Measurements from ENCODE around the gene UBL4A.
A peak's percentile ranks its signal among the peaks of the same experiment; 100 is the strongest.
"Not testable (repeated sequence)": the region's sequence is repeated elsewhere in the genome, so short reads cannot be mapped to it uniquely, and the experiment has no call there.

Gene UBL4A

DNA sequence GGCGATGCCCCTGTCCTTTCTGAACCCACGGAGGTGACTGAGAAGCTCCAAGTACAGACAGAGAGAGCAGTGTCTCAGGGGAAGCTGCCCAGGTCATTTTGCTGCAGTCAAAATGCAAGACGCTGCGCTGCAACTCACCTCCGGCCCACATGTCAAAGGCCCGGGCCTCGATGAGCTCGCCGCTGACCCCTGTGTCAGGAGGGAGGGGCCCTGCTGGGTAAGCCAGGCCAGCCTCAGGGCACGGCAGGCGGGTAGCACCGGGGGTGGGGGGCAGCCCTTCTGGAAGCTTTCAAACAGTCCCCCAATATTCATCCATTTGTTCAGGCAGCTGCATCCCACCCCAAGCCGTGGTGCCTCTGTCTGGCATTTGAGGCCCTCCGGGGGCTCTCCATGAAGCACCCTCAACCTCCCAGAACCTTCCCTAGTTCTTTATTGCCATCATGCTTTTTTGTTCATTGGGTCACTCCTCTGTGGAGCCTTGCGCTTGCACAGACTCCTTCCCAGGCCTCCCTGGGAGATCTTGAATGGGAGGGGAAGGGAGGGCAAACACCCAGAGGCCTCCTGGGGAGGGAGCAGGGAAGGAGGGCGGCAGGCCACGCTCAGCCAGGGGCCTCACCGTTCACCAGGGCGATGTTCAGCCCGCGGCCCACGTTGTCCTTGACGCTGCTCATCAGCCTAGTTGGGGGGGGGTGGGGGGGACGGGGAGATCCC lies 21.4 kb upstream of the UBL4A start:
- DNase-seq = no peak

DNA sequence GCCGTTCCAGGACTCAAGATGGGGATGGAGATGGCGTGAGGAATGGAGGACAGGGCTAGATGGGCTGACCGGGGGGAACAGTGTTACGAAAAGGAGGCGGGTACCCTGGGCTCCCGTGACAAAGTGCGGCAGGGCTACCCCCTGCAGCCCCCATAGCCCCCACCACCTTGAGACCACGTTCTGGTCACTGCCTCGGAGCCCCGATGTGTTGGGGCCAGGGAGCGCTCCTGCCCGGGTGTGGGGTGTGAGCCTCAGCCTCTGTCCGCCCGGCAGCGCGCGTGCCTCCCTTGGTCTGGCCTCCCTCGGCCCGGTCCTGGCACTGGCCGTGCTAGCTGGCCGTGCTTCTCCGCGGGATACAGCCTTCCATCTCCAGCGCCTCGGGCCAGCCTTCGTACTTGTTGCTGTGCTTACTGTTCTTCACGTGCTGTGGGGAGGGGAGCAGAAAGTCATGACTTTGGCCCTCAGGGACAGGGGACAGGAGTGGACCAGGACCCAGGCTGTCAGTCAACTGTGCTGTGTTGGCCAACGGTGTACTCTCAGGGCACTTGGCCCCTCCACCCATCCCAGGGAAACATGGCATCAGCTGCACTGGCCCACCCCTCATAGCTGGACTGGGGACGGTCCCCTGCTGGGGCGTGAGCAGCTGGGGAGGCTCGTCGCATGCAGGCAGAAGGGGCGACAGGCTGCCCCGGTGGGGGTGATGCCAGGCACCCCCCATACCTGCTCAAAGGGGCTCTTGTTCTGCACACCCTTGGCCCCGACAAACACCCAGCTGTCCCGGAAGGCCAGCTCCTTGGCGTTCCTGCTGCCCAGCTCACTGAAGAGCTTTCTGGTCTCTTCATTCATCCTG lies 20.3 kb upstream of the UBL4A start:
- no peak for DNase-seq

- DNase-seq = no peak
These were observed 19.3 kb upstream of the UBL4A start for GRCh38 chrX:154505734-154506133.

DNA sequence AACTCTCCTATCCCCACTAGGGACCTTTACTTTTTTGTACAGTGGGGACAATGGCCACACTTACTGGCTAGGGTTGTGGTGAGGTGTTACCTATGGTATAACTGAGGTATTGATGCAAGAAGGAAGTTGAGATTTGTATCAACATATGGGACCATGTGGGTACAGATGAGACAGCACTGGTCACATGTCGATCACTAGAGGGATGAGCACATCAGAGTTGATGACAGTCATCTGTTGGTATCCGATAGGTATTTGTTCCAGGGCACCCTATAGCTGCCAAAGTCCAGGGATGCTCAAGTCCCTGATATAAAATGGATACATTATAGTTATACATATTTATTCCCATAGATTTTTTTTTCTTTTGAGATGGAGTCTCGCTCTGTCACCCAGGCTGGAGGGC lies 16.6 kb upstream of the UBL4A start:
- no peak for DNase-seq

DNA sequence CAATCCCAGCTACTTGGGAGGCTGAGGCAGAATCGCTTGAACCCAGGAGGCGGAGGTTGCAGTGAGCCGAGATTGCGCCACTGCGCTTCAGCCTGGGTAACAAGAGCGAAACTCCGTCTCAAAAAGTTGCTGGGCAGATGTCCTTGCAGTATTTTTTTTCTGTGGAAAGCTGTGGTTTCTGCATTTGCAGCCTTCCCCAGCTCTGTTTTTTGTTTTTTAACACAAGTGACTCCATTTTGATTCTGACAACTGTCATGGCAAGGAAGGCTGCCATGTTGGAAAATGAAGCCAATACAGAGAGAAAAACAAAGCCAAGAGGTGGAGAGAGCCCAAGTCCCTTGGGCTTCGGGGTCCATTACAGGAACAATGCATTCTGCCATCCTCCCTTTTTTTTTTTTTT lies 15.7 kb upstream of the UBL4A start:
- DNase-seq = no peak

- DNase-seq = not testable (repeated sequence)
These were observed 15.0 kb upstream of the UBL4A start for GRCh38 chrX:154501423-154501822.

DNA sequence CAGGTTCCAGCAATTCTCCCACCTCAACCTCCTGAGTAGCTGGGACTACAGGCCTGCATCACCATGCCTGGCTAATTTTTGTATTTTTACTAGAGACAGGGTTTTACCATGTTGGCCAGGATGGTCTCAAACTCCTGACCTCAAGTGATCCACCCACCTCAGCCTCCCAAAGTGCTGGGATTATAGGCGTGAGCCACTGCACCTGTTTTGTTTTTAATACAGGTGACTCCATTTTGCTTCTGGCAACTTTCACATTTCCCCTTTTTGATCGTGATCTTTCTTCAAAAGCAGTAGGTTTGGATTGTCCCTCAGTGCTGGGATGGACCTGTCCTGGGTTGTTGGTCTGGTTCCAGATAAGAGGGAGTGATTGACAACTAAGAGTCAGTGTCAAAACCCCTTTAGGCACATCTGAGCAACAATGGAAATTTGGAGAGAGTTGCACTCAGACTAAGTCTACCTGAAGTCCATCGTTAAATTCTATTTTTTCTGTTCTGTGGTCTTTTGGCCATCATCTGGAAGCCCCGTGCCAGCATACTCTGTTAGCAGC lies 10.2 kb upstream of the UBL4A start:
- not testable (repeated sequence) for DNase-seq

DNA sequence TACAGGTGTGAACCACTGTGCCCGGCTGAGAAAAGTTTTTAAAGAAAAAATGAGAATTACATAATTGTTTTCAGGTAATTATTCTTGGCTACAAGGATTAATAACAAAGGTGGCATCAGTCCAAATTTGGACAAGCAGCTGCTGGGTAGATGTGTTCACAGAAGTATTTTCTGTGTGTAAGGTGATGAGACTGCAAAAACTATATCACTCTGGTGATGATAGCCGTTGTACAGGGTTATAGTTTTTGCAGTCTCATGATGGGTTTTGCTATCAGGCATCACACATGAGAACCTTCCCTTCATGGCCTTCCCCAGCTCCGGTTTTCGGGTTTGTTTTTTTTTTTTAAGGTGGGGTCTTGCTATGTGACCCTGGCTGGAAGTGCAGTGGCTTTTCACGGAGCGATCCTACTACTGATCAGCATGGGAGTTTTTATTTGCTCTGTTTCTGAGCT lies 9.1 kb upstream of the UBL4A start:
- no peak for DNase-seq

DNA sequence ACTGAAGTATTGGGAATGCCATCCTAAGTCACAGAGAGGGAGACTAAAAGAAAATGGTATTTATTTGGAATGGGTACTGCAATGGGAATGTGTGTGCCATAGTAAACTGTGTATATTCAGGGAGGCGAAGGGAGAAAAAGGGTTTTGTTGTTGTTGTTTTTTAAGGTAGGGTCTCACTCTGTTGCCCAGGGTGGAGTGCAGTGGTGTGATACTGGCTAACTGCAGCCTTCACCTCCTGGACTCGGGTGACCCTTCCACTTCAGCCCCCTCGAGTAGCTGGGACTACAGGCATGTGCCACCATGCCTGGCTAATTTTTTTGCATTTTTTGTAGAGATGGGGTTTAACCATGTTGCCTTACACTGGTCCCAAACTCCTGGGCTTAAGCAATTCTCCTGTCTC lies 8.3 kb upstream of the UBL4A start:
- no peak for DNase-seq

GRCh38 chrX:154490414-154491083 lies 4.1 kb upstream of the UBL4A start, which contains the start of gene SLC10A3:
TSS of gene SLC10A3 (minus strand) at chrX:154490629. CDS start at chrX:154488940, 1,689 bp downstream.
- DNase-seq = peak; percentile 86 to 91

DNA sequence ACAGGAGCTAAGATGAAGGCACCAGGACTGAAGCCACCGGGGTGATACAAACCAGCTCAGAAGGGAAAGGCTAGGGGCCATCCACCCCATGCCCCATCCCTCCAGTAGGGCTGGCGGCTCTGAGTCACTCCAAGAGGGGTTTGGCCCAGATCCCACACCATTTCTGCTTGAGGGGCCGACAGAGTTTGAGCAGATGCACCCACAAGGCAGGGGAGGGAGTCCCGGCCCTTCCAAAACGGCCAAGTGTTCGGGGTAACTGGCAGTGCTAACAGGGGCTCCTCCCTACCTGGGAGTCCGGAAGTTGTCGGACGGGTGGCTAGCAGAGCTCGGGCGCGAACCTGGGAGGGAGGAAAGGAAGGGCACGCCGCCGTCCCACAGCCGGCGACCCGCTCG lies 3.6 kb upstream of the UBL4A start:
- no peak for DNase-seq

- no peak for DNase-seq
These were observed 2.8 kb upstream of the UBL4A start for GRCh38 chrX:154489182-154489581.

DNA sequence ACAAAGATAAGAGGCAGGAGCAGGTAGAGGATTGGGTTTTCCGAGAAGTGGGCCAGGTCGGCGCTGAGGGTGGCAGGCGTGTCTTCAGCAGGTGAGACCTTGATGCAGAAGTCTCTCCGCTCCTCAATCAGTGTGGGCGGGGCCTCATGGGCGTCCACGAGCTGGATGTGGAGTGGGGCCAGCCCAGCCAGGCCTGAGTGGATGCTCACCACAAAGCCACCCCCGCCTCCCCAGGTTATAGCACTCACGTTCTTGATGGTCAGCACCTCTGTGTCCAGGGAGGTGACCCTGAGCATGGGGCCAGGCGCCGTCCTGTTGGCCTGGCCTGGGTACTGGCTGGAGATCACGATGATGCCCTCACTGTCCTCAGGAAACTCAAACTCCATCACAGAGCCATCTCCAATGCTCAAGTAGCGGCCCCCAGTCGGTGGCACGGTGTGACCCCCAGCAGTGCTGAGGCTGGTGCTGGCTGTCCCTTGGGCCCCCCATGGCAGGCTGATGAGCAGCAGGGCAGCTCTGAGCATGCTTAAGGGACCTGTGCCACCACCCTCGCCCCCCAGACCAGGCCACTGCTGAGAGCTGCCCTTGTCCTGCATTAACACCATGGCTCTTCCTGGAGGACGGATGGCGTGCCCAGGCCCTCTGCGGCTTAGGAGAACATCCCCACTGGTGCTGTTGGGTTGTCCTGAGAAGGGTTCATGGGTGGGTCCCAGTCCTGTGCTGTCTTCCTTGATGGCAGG lies 2.1 kb upstream of the UBL4A start:
- no peak for DNase-seq

- no peak for DNase-seq
These were observed 1.3 kb upstream of the UBL4A start for GRCh38 chrX:154487518-154488290.

DNA sequence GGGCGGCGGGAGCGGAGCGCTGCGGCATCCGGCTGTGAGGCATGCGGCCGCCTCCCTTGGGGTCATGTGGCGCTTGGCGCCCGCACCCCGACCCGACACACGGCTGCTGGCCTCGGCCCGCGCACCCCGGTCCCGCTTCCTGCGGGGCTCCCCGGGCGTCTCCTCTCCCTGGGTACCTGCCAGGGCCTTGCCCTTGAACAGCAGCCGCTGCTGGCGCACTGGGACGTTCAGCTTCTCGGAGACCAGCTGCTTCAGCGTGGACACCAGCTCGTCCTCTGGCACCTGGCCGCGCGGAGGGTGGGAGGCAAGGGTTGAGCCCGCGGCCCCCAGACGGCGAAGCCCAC lies 391 bp downstream of the UBL4A start:
- no peak for DNase-seq

- no peak for DNase-seq
These were observed 1.0 kb downstream of the UBL4A start for GRCh38 chrX:154485150-154486051.

GRCh38 chrX:154484255-154485149 lies 1.9 kb downstream of the UBL4A start:
- no peak for DNase-seq

GRCh38 chrX:154483325-154483724 lies 3.1 kb downstream of the UBL4A start:
- no peak for DNase-seq

DNA sequence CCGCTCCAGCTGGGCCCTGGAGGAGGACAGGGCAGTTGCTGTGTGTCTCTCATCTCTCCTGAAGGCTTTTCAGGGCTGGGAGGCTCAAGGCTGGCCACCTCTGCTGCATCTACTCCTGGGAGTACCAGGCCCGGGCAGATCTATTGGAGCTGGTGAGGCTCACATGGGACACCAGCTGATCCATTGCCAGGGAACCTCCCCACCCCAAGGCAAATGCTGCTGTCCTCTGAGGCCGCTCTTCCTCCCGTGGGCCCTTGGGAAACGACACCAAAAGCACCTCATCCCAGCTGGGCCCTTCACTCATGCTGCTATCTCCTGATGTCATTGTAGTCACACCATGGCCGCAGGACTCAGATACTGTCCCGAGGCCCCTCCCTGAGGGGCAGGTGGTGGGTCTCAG lies 3.6 kb downstream of the UBL4A start:
- no peak for DNase-seq

All from hippocampal formation (tissue), 2 donors.